ENCODE data around the gene RNF169.

Gene RNF169

DNA sequence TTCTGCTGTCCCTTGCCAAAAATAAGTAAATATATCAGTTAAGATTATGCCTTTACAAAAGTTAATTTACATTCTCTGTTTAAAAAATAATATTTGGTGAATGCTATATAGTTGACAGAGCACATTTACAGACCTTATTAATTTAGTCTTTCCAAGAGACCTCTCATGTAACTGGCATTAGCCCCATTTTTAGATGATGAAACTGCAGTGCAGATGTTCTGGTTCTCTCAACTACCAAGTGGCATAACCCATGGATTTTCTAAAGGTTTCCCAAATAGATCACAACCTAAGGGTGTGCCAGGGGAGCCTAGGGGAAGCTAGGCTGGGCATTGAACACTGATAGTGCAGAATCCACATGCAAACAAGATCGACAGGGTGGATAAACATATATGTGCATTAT lies 88.5 kb downstream of the RNF169 start:
- TF ChIP-seq, protein P1, sequence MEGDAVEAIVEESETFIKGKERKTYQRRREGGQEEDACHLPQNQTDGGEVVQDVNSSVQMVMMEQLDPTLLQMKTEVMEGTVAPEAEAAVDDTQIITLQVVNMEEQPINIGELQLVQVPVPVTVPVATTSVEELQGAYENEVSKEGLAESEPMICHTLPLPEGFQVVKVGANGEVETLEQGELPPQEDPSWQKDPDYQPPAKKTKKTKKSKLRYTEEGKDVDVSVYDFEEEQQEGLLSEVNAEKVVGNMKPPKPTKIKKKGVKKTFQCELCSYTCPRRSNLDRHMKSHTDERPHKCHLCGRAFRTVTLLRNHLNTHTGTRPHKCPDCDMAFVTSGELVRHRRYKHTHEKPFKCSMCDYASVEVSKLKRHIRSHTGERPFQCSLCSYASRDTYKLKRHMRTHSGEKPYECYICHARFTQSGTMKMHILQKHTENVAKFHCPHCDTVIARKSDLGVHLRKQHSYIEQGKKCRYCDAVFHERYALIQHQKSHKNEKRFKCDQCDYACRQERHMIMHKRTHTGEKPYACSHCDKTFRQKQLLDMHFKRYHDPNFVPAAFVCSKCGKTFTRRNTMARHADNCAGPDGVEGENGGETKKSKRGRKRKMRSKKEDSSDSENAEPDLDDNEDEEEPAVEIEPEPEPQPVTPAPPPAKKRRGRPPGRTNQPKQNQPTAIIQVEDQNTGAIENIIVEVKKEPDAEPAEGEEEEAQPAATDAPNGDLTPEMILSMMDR (IDR thresholded peaks at IDR 0.05; ENCODE audit: low read depth, low read length), result no peak
- no peak for DNase-seq (ENCODE audit: low read depth in 2 of 2)

DNA sequence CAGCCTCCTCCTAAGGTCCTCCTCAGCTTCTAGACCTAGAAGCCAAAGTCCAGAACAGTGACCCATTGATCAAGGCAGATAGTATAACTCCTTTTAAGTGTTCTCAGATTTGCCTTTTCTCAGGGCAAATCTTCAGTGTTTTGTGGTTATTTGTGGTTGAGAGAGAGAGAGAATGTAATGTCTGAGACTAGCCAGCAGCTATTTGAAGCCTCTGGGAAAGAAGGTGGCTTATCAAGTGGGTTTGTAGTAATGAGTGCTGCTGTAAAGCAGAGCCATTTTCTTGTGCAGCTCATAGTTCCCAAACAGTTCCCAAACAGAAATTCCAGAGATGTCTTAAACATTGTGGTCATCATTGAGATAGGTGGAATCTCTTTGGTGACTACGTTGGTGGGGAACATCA lies 89.5 kb downstream of the RNF169 start:
- peak in 1 of 2 donors; percentile 8 for DNase-seq (ENCODE audit: low read depth in 2 of 2)
- TF ChIP-seq, protein P1 (IDR thresholded peaks at IDR 0.05; ENCODE audit: low read depth, low read length), result no peak
- no peak overlapping the region for H3K4me3 ChIP-seq (replicated peaks in 1 of 2; ENCODE audit: low read depth in 2 of 2, low read length in 2 of 2)

More for the DNA sequence above, 88.5 kb downstream of the RNF169 start:
- H3K4me3 ChIP-seq (replicated peaks in 1 of 2; ENCODE audit: low read depth in 2 of 2, low read length in 2 of 2), result no peak overlapping the region

DNA sequence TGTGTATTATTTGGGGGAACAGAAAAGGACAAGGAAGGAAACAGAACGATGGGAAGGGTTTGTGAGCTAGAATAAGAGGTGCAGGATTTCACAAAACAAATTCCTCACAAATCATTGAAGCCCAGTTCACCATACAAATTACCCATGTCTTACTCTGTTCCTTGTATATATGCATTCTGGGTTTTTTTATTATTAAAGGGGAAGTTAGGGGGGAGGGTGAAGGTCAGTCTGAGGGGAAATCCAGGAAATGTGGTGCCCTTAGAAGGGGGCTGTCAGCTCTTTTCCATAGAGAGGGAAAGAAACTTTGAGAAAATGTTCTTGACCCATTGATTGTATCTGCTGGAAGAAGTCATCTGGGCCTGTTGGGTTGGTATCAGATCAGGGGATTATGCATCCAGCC lies 90.8 kb downstream of the RNF169 start:
- DNase-seq (ENCODE audit: low read depth in 2 of 2), result no peak
- no peak overlapping the region for H3K4me3 ChIP-seq (replicated peaks in 1 of 2; ENCODE audit: low read depth in 2 of 2, low read length in 2 of 2)
- TF ChIP-seq, protein P1 (IDR thresholded peaks at IDR 0.05; ENCODE audit: low read depth, low read length), result no peak

DNA sequence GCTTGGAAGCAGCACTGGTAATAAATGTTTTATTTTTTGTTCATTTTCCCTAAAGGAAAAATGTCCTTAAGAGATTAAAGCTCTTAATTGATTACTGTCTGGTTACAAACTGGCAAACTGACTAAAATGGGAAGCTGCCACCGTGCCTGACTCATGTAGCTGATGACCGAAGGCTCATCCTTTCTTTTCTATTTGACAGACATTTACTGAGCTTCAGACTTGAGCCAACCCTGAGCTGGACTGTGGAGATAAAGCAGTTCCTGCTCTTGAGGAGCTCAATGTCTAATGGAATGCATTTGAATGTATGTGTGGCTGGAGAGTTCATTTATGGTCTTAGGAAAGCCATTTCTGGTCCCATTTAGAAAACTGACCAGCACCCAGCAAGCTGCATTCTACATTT lies 91.3 kb downstream of the RNF169 start:
- H3K4me3 ChIP-seq (replicated peaks in 1 of 2; ENCODE audit: low read depth in 2 of 2, low read length in 2 of 2), result no peak overlapping the region
- TF ChIP-seq, protein P1 (IDR thresholded peaks at IDR 0.05; ENCODE audit: low read depth, low read length), result no peak
- peak in 1 of 2 donors; percentile 27 for DNase-seq (ENCODE audit: low read depth in 2 of 2)

DNA sequence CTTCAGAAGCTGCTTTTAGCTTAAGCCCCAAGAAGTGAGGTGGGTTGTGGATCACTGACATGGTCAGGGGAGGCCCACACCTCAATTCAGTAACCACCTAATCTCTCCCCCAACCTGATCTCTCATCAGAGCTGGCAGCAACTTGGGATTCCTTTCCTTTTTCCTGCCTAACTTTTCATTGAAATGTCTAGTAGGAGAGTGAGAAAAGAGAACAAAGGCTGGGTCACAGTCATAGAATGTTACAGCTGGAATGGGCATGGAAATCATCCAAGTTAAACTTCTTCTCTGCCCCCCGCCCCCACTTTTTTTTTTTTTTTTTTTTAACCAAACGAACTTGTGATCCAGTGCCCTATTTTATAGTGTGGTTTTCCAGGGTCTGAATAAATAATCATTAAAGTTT lies 91.8 kb downstream of the RNF169 start:
- no peak for DNase-seq (ENCODE audit: low read depth in 2 of 2)

DNA sequence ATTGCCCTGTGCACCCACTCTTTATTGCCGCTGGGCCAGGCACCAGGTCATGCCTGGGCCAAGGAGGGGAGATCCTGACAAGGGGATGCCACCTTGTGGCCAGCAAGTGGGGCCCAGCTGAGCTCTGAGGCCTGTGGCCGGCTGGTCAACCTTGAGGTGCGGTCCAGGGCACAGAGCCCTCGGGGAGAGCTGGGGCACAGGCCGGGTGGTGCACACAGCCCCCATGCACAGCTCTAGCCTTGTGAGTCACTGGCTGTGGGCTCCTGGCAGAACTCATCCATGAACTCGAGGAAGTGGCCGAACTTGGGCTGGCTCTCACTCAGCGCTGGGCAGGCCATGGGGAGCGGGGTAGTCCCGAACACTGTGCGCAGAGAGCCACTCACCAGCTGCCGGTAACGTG lies 94.3 kb downstream of the RNF169 start:
- no peak for DNase-seq (ENCODE audit: low read depth in 2 of 2)
- H3K4me3 ChIP-seq (replicated peaks in 1 of 2; ENCODE audit: low read depth in 2 of 2, low read length in 2 of 2), result no peak overlapping the region
- TF ChIP-seq, protein P1 (IDR thresholded peaks at IDR 0.05; ENCODE audit: low read depth, low read length), result no peak

More for the DNA sequence above, 91.8 kb downstream of the RNF169 start:
- TF ChIP-seq, protein P1 (IDR thresholded peaks at IDR 0.05; ENCODE audit: low read depth, low read length), result no peak
- H3K4me3 ChIP-seq (replicated peaks in 1 of 2; ENCODE audit: low read depth in 2 of 2, low read length in 2 of 2), result no peak overlapping the region

DNA sequence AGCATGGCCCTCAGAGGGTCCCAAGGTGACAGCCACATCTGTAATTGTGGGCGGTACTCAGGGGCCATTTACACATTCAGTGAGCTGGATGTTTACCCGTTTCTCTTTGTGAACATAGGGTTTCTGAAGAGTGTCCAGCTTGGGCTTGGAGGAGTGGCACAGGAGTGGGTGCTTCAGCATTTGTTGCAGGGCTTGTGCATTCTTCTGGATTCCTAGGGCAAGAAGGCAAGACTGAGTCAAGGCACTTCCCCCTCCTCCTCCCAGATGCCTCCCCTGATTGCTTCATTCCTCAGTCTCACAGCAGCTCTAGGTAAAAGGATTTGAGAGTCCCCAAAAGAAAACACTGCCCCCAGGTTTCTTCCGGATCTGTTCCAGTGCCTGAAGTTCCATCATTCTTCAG lies 95.4 kb downstream of the RNF169 start:
- TF ChIP-seq, protein P1 (IDR thresholded peaks at IDR 0.05; ENCODE audit: low read depth, low read length), result no peak
- no peak for DNase-seq (ENCODE audit: low read depth in 2 of 2)
- H3K4me3 ChIP-seq (replicated peaks in 1 of 2; ENCODE audit: low read depth in 2 of 2, low read length in 2 of 2), result no peak overlapping the region

All from cardiac fibroblast (primary cell).